ENCODE measurements around the gene CTTNBP2.

The CTTNBP2 gene

DNA sequence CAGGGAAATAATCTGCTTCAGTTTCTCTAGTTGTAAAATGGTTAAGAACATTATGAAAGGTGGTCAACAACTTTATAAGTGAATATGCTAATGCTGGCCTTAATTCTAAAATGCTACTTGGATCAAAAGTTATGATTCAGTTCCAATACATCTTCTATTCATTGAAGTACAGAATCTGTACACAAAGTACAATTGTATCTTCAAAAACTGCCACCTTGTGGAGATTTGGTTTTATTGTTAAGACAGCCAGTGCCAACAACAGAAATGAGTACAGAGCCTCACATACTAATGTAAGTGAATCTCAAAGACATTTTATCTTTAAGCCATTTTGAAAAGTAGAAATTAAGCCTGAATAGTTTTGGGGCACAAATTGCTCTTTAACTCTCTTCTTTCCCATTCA is 199.4 kb downstream of the CTTNBP2 start:
- Histone ChIP-seq H3K27me3 (ENCODE audit: low read depth, low read length) (no peaks in the 10 kb centered on the region), H3K4me1 (ENCODE audit: low read length) (no peaks in the 10 kb centered on the region), H3K9me3 (ENCODE audit: insufficient read depth, low read length) (no peaks in the 10 kb centered on the region), H2AFZ (ENCODE audit: low read depth, low read length) (no peak overlapping the region), H3K4me3 (ENCODE audit: low read length) (no peak overlapping the region), H3K79me2 (ENCODE audit: low read length) (no peaks in the 10 kb centered on the region), H3K4me2 (ENCODE audit: low read length) (0 out of 2 replicates have a peak overlapping the region, but pooled peaks have one; percentile 18), H3K36me3 (replicated peaks; ENCODE audit: low read depth, low read length) (no peaks in the 10 kb centered on the region), H4K20me1 (ENCODE audit: insufficient read depth, low read length) (no peaks in the 10 kb centered on the region), H3K9ac (ENCODE audit: low read length) (no peak overlapping the region), H3K27ac (ENCODE audit: low read length) (no peak overlapping the region)
- TF ChIP-seq, protein P1, sequence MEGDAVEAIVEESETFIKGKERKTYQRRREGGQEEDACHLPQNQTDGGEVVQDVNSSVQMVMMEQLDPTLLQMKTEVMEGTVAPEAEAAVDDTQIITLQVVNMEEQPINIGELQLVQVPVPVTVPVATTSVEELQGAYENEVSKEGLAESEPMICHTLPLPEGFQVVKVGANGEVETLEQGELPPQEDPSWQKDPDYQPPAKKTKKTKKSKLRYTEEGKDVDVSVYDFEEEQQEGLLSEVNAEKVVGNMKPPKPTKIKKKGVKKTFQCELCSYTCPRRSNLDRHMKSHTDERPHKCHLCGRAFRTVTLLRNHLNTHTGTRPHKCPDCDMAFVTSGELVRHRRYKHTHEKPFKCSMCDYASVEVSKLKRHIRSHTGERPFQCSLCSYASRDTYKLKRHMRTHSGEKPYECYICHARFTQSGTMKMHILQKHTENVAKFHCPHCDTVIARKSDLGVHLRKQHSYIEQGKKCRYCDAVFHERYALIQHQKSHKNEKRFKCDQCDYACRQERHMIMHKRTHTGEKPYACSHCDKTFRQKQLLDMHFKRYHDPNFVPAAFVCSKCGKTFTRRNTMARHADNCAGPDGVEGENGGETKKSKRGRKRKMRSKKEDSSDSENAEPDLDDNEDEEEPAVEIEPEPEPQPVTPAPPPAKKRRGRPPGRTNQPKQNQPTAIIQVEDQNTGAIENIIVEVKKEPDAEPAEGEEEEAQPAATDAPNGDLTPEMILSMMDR (IDR thresholded peaks at IDR 0.05; ENCODE audit: low read depth, low read length) = peak; percentile 66
- no peak for TF ChIP-seq EZH2phosphoT487 (IDR thresholded peaks at IDR 0.05; ENCODE audit: low read depth)

DNA sequence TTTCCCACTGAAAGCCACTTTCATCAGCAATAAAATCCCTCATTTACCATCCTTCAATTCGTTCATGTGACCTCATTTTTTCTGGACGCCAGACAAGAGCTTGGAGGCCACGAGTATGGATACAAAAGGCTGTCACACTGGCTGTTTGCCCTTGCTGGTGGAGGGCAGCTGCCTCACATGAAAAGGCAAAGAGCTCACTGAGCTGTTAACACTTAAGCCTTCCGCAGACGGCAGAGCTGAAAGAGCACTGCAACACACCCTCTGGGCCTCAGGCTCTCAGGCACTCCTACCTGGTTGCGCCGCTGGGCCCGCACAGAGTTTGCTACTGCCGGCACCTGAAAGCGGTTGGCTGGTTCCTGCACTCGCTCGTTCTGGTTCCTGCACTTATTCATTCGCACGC is 199.9 kb downstream of the CTTNBP2 start:
- TF ChIP-seq, protein P1 (IDR thresholded peaks at IDR 0.05; ENCODE audit: low read depth, low read length) = no peak
- TF ChIP-seq EZH2phosphoT487 (IDR thresholded peaks at IDR 0.05; ENCODE audit: low read depth) = no peak
- Histone ChIP-seq H3K4me1 (ENCODE audit: low read length) (no peaks in the 10 kb centered on the region), H4K20me1 (ENCODE audit: insufficient read depth, low read length) (no peaks in the 10 kb centered on the region), H3K4me2 (ENCODE audit: low read length) (no peak overlapping the region), H3K27ac (ENCODE audit: low read length) (no peak overlapping the region), H3K9me3 (ENCODE audit: insufficient read depth, low read length) (no peaks in the 10 kb centered on the region), H3K9ac (ENCODE audit: low read length) (no peak overlapping the region), H3K36me3 (replicated peaks; ENCODE audit: low read depth, low read length) (no peaks in the 10 kb centered on the region), H3K4me3 (ENCODE audit: low read length) (no peak overlapping the region), H3K27me3 (ENCODE audit: low read depth, low read length) (no peaks in the 10 kb centered on the region), H2AFZ (ENCODE audit: low read depth, low read length) (no peak overlapping the region), H3K79me2 (ENCODE audit: low read length) (no peaks in the 10 kb centered on the region)

DNA sequence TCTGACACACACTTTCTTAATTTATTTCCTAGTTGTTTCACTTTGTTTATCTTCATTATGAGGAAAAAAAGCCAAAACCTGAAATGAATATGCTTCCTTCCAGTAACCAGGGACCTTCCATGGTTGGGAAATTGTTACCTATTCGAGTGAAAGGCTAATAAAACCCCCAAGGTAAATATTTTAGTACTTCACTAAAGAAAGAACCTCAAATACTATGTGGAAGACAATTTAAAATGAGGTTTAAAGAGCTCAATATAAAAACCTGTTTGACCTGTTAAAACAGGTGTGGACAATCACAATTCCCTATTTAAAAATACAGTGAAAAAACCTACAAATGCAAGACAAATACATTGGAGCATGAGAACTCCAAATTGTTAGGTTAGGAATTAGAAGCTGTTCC is 200.8 kb downstream of the CTTNBP2 start:
- no peaks in the 10 kb centered on the region for H4K20me1 ChIP-seq (ENCODE audit: insufficient read depth, low read length)
- no peak overlapping the region for H3K27ac ChIP-seq (ENCODE audit: low read length)
- H2AFZ ChIP-seq (ENCODE audit: low read depth, low read length) = no peak overlapping the region
- H3K9me3 ChIP-seq (ENCODE audit: insufficient read depth, low read length) = no peaks in the 10 kb centered on the region
- no peak overlapping the region for H3K4me3 ChIP-seq (ENCODE audit: low read length)
- TF ChIP-seq, protein P1 (IDR thresholded peaks at IDR 0.05; ENCODE audit: low read depth, low read length) = no peak
- no peak for TF ChIP-seq EZH2phosphoT487 (IDR thresholded peaks at IDR 0.05; ENCODE audit: low read depth)
- no peaks in the 10 kb centered on the region for H3K27me3 ChIP-seq (ENCODE audit: low read depth, low read length)
- no peaks in the 10 kb centered on the region for H3K4me1 ChIP-seq (ENCODE audit: low read length)
- no peaks in the 10 kb centered on the region for H3K36me3 ChIP-seq (replicated peaks; ENCODE audit: low read depth, low read length)
- H3K79me2 ChIP-seq (ENCODE audit: low read length) = no peaks in the 10 kb centered on the region
- no peak overlapping the region for H3K9ac ChIP-seq (ENCODE audit: low read length)
- no peak overlapping the region for H3K4me2 ChIP-seq (ENCODE audit: low read length)

DNA sequence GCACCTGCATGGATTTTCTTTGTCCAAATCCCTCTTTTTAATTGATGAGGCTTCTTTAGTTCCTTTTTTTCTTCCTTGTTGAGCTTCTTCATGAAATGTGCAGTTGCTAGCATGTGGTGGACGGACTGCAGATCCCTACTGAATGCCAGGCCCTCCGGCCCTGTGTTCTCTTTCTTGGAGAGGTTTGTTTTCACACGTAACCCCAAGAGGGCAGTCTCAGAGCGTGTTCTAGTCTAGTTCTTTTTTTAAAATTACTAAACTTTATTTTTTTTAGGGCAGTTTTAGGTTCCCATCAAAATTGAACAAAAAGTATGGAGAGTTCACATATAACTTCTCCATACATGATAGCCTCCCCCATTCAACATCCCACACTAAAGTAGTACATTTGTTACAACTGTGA is 203.4 kb downstream of the CTTNBP2 start:
- no peak overlapping the region for H2AFZ ChIP-seq (ENCODE audit: low read depth, low read length)
- H3K36me3 ChIP-seq (replicated peaks; ENCODE audit: low read depth, low read length) = no peaks in the 10 kb centered on the region
- no peaks in the 10 kb centered on the region for H3K79me2 ChIP-seq (ENCODE audit: low read length)
- H3K27ac ChIP-seq (ENCODE audit: low read length) = no peak overlapping the region
- no peaks in the 10 kb centered on the region for H3K4me1 ChIP-seq (ENCODE audit: low read length)
- no peaks in the 10 kb centered on the region for H4K20me1 ChIP-seq (ENCODE audit: insufficient read depth, low read length)
- H3K4me3 ChIP-seq (ENCODE audit: low read length) = no peak overlapping the region
- H3K4me2 ChIP-seq (ENCODE audit: low read length) = no peak overlapping the region
- no peaks in the 10 kb centered on the region for H3K9me3 ChIP-seq (ENCODE audit: insufficient read depth, low read length)
- no peaks in the 10 kb centered on the region for H3K27me3 ChIP-seq (ENCODE audit: low read depth, low read length)
- no peak overlapping the region for H3K9ac ChIP-seq (ENCODE audit: low read length)
- TF ChIP-seq, protein P1 (IDR thresholded peaks at IDR 0.05; ENCODE audit: low read depth, low read length) = peak; percentile 34
- TF ChIP-seq EZH2phosphoT487 (IDR thresholded peaks at IDR 0.05; ENCODE audit: low read depth) = no peak
